Endometrium (tissue), 2 donors: ENCODE results near the gene LRMDA.

ENCODE experiments used
- FAIRE-seq: peaks from 2 replicates; lab custom pipeline; 2012; peaks lifted over from hg19 to GRCh38; lab: Jason Lieb, UNC
- donor health status: control.
- donor health status: control.

LRMDA gene

GRCh38 chr10:75542084-75542483 is 110.7 kb downstream of the LRMDA start:
- FAIRE-seq = no peak

GRCh38 chr10:75542906-75543305 is 111.5 kb downstream of the LRMDA start:
- no peak for FAIRE-seq

- no peak for FAIRE-seq
Measured at GRCh38 chr10:75544386-75544785, 113.0 kb downstream of the LRMDA start.

- FAIRE-seq = no peak
Measured at GRCh38 chr10:75544993-75545706, 113.7 kb downstream of the LRMDA start.

- FAIRE-seq = no peak
Measured at GRCh38 chr10:75546004-75546403, 114.6 kb downstream of the LRMDA start.

- no peak for FAIRE-seq
Measured at GRCh38 chr10:75547391-75548298, 116.2 kb downstream of the LRMDA start.

GRCh38 chr10:75548356-75548755 is 116.9 kb downstream of the LRMDA start:
- FAIRE-seq = no peak

- FAIRE-seq = peak; percentile 51
Measured at GRCh38 chr10:75550191-75550590, 118.8 kb downstream of the LRMDA start.

- FAIRE-seq = no peak
Measured at GRCh38 chr10:75552171-75552570, 120.7 kb downstream of the LRMDA start.

GRCh38 chr10:75553550-75553949 is 122.1 kb downstream of the LRMDA start:
- no peak for FAIRE-seq

- no peak for FAIRE-seq
Measured at GRCh38 chr10:75555323-75555722, 123.9 kb downstream of the LRMDA start.

GRCh38 chr10:75556320-75556719 is 124.9 kb downstream of the LRMDA start:
- no peak for FAIRE-seq

- no peak for FAIRE-seq
Measured at GRCh38 chr10:75565286-75566251, 134.1 kb downstream of the LRMDA start.

GRCh38 chr10:75568450-75569130 is 137.2 kb downstream of the LRMDA start:
- no peak for FAIRE-seq

GRCh38 chr10:75569506-75569905 is 138.1 kb downstream of the LRMDA start:
- no peak for FAIRE-seq

GRCh38 chr10:75572478-75572877 is 141.1 kb downstream of the LRMDA start:
- no peak for FAIRE-seq

GRCh38 chr10:75575940-75576339 is 144.5 kb downstream of the LRMDA start:
- no peak for FAIRE-seq

- no peak for FAIRE-seq
Measured at GRCh38 chr10:75582102-75582501, 150.7 kb downstream of the LRMDA start.

- FAIRE-seq = no peak
Measured at GRCh38 chr10:75585294-75585693, 153.9 kb downstream of the LRMDA start.

GRCh38 chr10:75586814-75587213 is 155.4 kb downstream of the LRMDA start:
- FAIRE-seq = no peak

- FAIRE-seq = no peak
Measured at GRCh38 chr10:75588031-75588430, 156.6 kb downstream of the LRMDA start.
